HepG2 (cell line): ENCODE results near the gene EGFR. TPM values are rescaled to one million over a fixed set of nuclear protein-coding genes. Genes with fewer than 3 reads are reported as not detected.

Source experiments
- ATF1 ChIP-seq: IDR thresholded peaks from 2 replicates; pipeline ENCODE4 v1.6.1; 2016; ENCODE audit warnings: mild to moderate bottlenecking, control low read depth
- CEBPG ChIP-seq: IDR thresholded peaks from 2 replicates; pipeline ENCODE4 v1.6.1; 2016
- CREB1 ChIP-seq, 2 experiments: fragments of 450-650 bp in 1 of 2; IDR thresholded peaks; 2 replicates each; pipeline ENCODE4 v1.6.1; 2016 to 2017; ENCODE audit warnings: control low read depth in 1 of 2, mild to moderate bottlenecking in 1 of 2, missing compliant biosample characterization in 1 of 2, missing genetic modification characterization in 1 of 2
- CSRNP2 ChIP-seq: sonication (generic); formaldehyde crosslinking; conservative IDR thresholded peaks from 2 replicates; pipeline ENCODE4 v1.8.0; 2022; ENCODE audit warnings: low read depth, missing genetic modification reagents
- FOXJ3 ChIP-seq: sonication (generic); formaldehyde crosslinking; IDR thresholded peaks from 2 replicates; pipeline ENCODE4 v1.4.0; 2020; ENCODE audit warnings: missing genetic modification reagents, mild to moderate bottlenecking, borderline replicate concordance
- KIAA2018 ChIP-seq: sonication (generic); formaldehyde crosslinking; IDR thresholded peaks from 2 replicates; pipeline ENCODE4 v1.5.0; 2020; ENCODE audit warnings: mild to moderate bottlenecking, missing genetic modification reagents, borderline replicate concordance
- MED1 ChIP-seq: sonication (generic); formaldehyde crosslinking; IDR thresholded peaks from 2 replicates; pipeline ENCODE4 v1.4.0; 2020; ENCODE audit warnings: missing genetic modification reagents
- RFXAP ChIP-seq: sonication (generic); formaldehyde crosslinking; IDR thresholded peaks from 2 replicates; pipeline ENCODE4 v1.4.0; 2020; ENCODE audit warnings: missing genetic modification reagents, borderline replicate concordance
- RORA ChIP-seq: sonication (generic); formaldehyde crosslinking; IDR thresholded peaks from 2 replicates; pipeline ENCODE4 v1.5.0; 2020; ENCODE audit warnings: mild to moderate bottlenecking, missing genetic modification reagents, moderate library complexity
- RXRB ChIP-seq: IDR thresholded peaks from 2 replicates; pipeline ENCODE4 v1.6.1; 2016; ENCODE audit warnings: borderline replicate concordance, missing genetic modification reagents, missing compliant biosample characterization
- SMARCE1 ChIP-seq: fragments of 450-650 bp; IDR thresholded peaks from 2 replicates; pipeline ENCODE4 v1.6.1; 2017; ENCODE audit warnings: borderline replicate concordance
- TBL1XR1 ChIP-seq: fragments of 150-350 bp; IDR thresholded peaks from 2 replicates; pipeline ENCODE4 v1.6.1; 2014; ENCODE audit warnings: borderline replicate concordance, low read length; ENCODE audit not compliant: partially characterized antibody
- ZC3H4 ChIP-seq: sonication (generic); formaldehyde crosslinking; IDR thresholded peaks from 2 replicates; pipeline ENCODE4 v1.4.0; 2020; ENCODE audit warnings: missing genetic modification reagents, borderline replicate concordance
- ZNF224 ChIP-seq: sonication (generic); formaldehyde crosslinking; IDR thresholded peaks from 2 replicates; pipeline ENCODE4 v1.5.0; 2020; ENCODE audit warnings: mild to moderate bottlenecking, missing genetic modification reagents
- ZNF383 ChIP-seq: sonication (generic); formaldehyde crosslinking; IDR thresholded peaks from 2 replicates; pipeline ENCODE4 v1.4.0; 2020; ENCODE audit warnings: missing genetic modification reagents, mild to moderate bottlenecking, borderline replicate concordance
- ZNF430 ChIP-seq: sonication (generic); formaldehyde crosslinking; IDR thresholded peaks from 2 replicates; pipeline ENCODE4 v1.9.0; 2021; ENCODE audit warnings: mild to moderate bottlenecking, missing genetic modification reagents
- ZNF431 ChIP-seq: sonication (generic); formaldehyde crosslinking; IDR thresholded peaks from 2 replicates; pipeline ENCODE4 v1.9.0; 2022; ENCODE audit warnings: missing genetic modification reagents, low read depth, mild to moderate bottlenecking, borderline replicate concordance
- ZNF563 ChIP-seq: sonication (generic); formaldehyde crosslinking; IDR thresholded peaks from 2 replicates; pipeline ENCODE4 v1.8.0; 2022; ENCODE audit warnings: mild to moderate bottlenecking, moderate library complexity, missing genetic modification reagents
- ZNF605 ChIP-seq: sonication (generic); formaldehyde crosslinking; IDR thresholded peaks from 2 replicates; pipeline ENCODE4 v1.8.0; 2022; ENCODE audit warnings: mild to moderate bottlenecking, missing genetic modification reagents
- polyA plus RNA-seq, 8 experiments: library from polyadenylated mRNA; depleted of rRNA in 3 of 8; stranded (reverse) in 7 of 8; unstranded in 1 of 8; fragments of >200 nt; fragmentation: Illumina TruSeq in 4 of 8; extraction: Trizol in 4 of 8; gene quantifications; 2 replicates each; pipeline versions ENCODE4 v1.2.1 to v1.2.3, GENCODE V29; 2011 to 2016; ENCODE audit warnings: low read depth in 4 of 8, missing spikeins in 1 of 8, mixed read lengths in 1 of 8; ENCODE audit not compliant: insufficient read depth in 1 of 8
- total RNA-seq, 5 experiments: library from RNA; depleted of rRNA; stranded (reverse); fragments of >200 nt; fragmentation: Illumina TruSeq; extraction: Trizol; gene quantifications; 2 replicates each; pipeline ENCODE4 v1.2.3, GENCODE V29; 2016; ENCODE audit warnings: low read depth in 1 of 5

EGFR gene
- total and polyA plus RNA-seq, 2 of the 13 experiments (the other 11 are each of a cell fraction or from before 2014, with no cell fraction given) = 7.0 to 10.0 TPM

GRCh38 chr7:55131142-55131929 is 112.5 kb downstream of the EGFR start (continued):
- TF ChIP-seq KIAA2018 (CRISPR knock-in tag) (no peak), ZNF383 (CRISPR knock-in tag) (no peak), MED1 (CRISPR knock-in tag) (peak; percentile 58), ZNF224 (CRISPR knock-in tag) (0 out of 2 replicates have a peak, but pooled peaks have one; percentile 53), TBL1XR1 (no peak), ZNF431 (CRISPR knock-in tag) (no peak), SMARCE1 (no peak), CREB1 (IDR thresholded peaks at IDR 0.05) (no peak), CREB1 (CRISPR knock-in tag; IDR thresholded peaks at IDR 0.05) (no peak), RFXAP (CRISPR knock-in tag) (no peak), ZC3H4 (CRISPR knock-in tag) (no peak), CEBPG (CRISPR knock-in tag) (no peak), FOXJ3 (CRISPR knock-in tag) (no peak), CSRNP2 (CRISPR knock-in tag) (no peak), ZNF563 (0 out of 2 replicates have a peak, but pooled peaks have one; percentile 22), RORA (CRISPR knock-in tag) (no peak), ATF1 (CRISPR knock-in tag) (no peak), ZNF605 (peak; percentile 37; the same call in 1 of the 2 replicates), ZNF430 (CRISPR knock-in tag) (no peak), RXRB (CRISPR knock-in tag) (no peak)
